ENCODE results near the gene CD47.

Gene CD47

DNA sequence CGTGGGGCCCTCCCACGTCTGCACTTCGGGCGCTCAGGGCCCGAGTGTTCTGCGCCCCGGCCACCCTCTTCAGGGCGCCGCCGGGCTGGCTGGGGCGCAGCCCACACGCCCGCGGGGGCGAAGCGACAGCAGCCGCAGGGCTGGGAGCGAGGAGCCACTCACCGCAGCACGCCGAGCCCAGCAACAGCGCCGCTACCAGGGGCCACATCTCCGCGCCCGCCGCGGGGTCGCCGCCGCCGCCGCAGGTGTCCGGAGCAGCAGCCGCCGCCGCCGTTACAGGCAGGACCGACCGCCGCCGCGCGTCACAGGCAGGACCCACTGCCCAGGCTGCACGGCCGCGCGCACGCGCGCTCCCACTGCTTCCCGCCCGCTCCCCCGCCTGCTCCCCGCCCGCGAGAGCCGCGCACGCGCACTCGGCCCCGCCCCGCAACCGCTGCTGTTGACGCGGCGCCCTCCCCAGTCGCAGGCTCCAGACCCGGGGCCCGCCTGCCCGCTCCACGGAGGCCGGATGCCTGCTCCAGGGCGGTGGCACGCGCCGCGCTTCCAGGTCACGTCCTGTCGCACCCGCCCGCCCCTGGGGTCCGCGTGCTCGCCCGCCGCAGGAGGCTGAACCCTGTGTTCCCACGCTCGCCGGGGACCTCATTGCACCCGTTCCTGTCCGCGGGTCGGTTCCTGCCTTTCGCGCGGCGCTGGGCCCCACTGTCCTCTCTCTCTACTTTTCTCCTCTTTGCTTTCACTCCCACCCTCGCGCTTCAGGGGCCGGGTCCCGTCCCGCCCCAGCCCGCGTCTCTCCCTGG lies at the start of gene CD47:
Gene CD47 (minus strand): TSS at position 331 of the 797 bp plus-strand sequence. CDS start 123 bp downstream, at position 208.
- DNase-seq (ENCODE audit: extremely low read depth in 1 of 2, low read depth in 1 of 2) = peak; percentile 91 to 93

DNA sequence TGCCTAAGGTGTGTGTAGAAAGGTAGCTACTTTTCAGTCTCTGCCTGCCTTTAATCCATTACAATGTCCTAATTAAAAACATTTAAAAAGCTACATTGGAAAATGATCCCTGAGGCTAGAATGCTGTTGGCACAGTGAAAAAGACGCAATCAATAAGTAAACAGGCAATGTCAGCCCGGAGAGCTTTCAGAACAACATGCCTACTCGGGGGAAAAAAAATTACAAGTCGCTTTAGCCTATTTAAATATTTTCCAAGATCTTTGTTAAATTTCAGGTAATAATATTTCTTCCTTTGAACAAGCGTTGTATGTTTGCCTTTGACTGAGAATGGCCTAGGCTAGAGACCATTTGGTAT lies 46.6 kb upstream of the CD47 start:
- no peak for DNase-seq (ENCODE audit: extremely low read depth in 1 of 2, low read depth in 1 of 2)

DNA sequence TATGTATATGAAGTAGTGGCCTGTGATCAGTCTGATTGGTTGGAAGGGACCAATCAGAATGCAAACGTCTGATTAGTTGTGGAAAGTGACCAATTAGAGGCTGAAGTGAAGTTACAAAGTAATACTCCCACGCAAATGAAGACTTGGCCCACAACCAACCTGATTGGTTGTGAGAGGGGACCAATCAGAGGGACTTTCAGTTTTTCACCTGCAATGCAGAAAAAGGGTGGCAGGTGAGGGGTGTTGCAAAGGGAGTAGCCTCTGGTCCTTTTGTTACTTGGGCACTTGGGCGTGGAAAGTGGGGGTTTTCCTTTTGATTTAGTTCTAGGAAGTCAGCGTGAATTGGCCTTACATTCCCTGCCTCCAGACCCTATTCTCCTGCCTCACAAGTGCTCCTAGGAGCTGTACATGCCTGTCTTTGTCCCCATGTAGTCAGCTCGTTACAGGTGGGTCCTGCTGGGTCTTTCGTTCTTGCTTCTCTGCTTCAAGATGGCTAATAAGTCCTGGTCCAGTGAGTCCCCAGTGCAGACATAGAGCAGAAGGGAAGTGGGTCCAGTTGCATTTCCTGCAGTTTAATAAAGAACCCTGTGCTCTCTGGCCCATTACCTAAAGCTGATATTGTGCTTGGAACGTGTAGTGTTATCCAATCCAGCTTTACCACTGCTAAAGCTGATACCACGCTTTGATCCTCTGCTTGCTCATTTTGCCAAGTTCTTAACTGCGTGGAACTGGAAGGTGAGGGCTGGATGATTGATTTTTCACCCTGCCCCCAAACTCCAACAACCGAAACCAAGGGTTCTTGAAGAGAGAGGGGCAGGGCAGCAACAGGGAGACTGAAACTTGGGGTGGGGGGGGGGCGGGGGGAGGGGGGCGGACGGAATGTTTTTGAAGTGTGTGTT lies 46.0 kb upstream of the CD47 start:
- no peak for DNase-seq (ENCODE audit: extremely low read depth in 1 of 2, low read depth in 1 of 2)

- no peak for DNase-seq (ENCODE audit: extremely low read depth in 1 of 2, low read depth in 1 of 2)
These were observed 43.7 kb upstream of the CD47 start for GRCh38 chr3:108134555-108134880.

- DNase-seq (ENCODE audit: extremely low read depth in 1 of 2, low read depth in 1 of 2) = no peak
These were observed 43.2 kb upstream of the CD47 start for GRCh38 chr3:108133858-108134554.

DNA sequence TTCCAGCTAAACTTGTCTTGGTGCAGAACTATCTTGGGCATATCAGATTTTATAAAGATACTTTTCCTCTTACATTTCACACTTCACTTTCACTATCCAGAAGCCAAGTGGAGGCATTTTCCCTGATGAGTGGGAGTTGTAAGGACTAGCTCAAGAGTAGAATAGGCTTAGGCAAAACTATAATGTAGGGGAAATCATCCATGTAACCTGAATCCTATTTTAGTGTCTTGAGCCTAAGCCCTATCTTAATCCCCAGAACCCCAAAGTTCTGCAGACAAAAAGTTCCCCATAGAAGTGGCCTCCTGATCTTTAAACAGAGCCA lies 42.2 kb upstream of the CD47 start:
- no peak for DNase-seq (ENCODE audit: extremely low read depth in 1 of 2, low read depth in 1 of 2)

DNA sequence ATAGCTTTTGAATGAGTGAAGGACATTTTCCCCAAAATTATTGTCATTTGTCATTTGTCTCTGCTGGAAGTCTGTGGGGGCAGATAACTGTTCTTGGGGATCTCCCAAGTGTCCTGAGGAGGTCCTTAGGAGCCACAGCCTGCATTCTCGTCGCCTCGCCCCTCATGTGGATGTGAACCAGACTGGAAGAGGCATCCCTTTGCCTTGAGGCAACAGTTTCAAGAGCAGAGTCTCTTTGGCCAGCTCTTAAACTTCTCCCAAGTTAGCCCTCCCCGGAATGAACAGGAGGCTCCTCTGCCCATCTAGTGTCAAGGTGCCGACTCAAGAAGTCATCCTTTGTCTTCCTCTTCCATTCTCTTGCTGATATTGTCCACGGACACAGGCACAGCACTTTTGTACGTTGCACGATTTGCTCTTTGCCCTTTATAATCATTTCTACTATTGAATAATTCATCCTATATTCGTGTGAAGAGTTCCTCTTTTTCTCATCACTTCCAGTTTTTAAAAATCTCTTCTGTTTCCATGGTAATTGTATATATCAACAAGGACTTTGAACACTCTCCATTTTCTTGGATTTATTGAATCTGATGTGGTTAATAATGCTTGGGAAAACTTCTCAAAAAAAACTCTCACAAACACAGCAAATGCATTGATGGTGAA lies 40.8 kb upstream of the CD47 start:
- DNase-seq (ENCODE audit: extremely low read depth in 1 of 2, low read depth in 1 of 2) = no peak

- no peak for DNase-seq (ENCODE audit: extremely low read depth in 1 of 2, low read depth in 1 of 2)
These were observed 40.1 kb upstream of the CD47 start for GRCh38 chr3:108130701-108131474.

DNA sequence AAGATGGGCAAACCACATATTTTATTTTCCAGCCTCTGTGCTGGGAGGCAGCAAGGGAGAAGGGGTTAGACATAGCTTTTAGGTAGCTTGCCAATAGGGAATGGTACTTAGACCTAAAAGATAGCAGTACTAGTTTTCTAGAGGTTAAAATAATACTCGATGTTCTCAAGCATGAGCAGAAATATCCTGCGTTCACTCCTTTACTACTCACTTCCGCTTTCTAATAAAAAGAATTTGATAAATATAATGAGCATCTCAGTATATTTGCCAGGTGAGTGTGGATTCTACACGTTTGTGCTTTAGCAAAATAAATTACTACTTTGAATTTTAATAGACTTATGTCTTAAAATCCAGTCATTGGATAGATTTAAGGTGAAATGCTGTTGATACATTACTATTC lies 39.4 kb upstream of the CD47 start:
- no peak for DNase-seq (ENCODE audit: extremely low read depth in 1 of 2, low read depth in 1 of 2)

- DNase-seq (ENCODE audit: extremely low read depth in 1 of 2, low read depth in 1 of 2) = peak; percentile 21 to 51
These were observed 36.6 kb upstream of the CD47 start for GRCh38 chr3:108127301-108127988.

DNA sequence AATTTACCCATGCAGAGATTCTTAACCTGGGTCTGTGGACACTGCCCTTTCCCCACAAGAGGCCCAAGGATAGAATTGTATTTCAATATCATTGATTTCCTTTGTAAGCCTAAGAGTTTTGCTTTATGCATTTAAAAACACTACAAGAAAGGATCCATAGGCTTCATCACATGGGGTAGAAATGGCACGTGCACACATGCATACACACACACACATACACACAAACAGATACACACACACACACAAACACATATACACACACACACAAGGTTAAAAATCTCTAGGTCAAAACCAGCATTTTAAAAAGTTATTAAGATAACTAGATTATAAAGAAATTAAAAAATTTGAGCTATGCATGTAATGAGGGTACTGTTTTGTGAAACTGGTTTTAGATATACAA lies 35.5 kb upstream of the CD47 start:
- DNase-seq (ENCODE audit: extremely low read depth in 1 of 2, low read depth in 1 of 2) = no peak

DNA sequence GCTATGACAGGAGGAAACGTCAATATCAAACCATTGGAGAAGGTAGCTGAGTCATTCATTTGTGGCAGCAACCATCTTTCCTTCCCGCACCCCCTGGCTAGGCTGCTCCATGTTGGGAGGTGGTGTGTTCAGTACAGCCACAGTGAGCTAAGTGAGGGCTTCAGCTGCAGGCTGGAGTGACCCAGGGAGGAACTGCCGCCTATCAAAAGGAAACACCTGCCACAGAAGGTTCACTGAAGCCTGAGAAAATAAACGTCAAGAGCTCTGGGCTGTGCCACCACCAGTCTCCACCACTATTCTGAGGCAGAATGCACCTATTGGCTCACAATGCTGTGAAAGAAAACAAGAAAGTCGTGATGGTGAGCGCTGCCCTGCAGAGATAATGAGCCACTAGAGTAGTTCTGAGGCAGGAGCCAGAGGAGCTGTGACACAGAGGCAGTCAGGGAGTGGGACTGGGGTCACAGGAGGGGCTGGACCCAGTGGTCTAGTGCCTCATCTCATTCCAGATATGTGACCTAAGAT lies 34.8 kb upstream of the CD47 start:
- DNase-seq (ENCODE audit: extremely low read depth in 1 of 2, low read depth in 1 of 2) = peak in 1 of 2 donors; percentile 45

DNA sequence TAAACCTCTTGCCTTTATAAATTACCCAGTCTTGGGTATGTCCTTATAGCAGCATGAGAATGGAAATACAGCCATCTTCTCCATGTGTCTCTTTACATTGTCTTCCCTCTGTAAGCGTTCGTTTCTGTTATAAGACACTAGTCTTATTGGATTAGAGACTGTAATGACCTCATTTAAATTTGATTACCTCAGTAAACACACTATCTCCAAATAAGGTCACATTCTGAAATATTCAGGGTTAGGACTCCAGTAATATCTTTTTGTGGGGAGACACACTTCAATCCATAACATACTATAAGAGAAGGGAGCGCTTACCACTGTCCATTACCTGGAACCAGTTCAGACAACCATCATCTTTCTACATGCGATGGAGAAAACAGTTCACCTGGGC lies 34.3 kb upstream of the CD47 start:
- no peak for DNase-seq (ENCODE audit: extremely low read depth in 1 of 2, low read depth in 1 of 2)

DNA sequence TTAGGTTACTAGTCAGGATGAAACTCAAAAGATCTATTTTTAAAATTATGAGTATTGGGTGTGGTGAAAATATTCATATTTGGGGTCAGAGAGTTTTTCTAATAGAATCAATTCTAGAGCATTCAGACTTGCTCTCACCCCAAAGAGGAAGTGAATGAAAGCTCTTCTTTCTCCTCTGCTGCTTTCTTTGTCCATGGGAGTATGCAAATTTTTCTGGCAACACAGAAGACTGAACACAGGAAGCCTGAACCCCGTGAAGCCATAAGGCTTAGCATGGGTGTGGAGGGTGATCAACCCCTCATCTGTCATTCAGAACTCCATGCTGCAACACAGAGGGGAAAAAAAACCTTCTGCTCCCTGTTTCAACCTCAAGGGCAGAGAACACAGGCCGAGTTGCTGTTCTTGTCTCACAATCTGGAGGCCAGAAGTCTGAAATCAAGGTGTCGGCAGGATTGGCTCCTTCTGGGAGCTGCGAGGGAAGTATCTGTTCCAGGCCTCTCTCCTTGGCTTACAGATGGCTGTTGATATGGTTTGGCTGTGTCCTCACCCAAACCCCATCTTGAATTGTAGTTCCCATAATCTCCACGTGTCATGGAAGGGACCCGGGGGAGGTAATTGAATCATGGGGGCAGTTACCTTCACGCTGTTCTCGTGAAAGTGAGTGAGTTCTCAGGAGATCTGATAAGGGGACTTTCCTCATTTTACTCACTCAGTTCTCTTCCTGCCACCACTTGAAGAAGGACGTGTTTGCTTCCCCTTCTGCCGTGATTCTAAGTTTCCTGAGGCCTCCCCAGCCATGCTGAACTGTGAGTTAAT lies 33.7 kb upstream of the CD47 start:
- peak; percentile 45 to 68 for DNase-seq (ENCODE audit: extremely low read depth in 1 of 2, low read depth in 1 of 2)

GRCh38 chr3:108123326-108123725 lies 32.5 kb upstream of the CD47 start:
- DNase-seq (ENCODE audit: extremely low read depth in 1 of 2, low read depth in 1 of 2) = no peak

- no peak for DNase-seq (ENCODE audit: extremely low read depth in 1 of 2, low read depth in 1 of 2)
These were observed 31.4 kb upstream of the CD47 start for GRCh38 chr3:108122276-108122675.

DNA sequence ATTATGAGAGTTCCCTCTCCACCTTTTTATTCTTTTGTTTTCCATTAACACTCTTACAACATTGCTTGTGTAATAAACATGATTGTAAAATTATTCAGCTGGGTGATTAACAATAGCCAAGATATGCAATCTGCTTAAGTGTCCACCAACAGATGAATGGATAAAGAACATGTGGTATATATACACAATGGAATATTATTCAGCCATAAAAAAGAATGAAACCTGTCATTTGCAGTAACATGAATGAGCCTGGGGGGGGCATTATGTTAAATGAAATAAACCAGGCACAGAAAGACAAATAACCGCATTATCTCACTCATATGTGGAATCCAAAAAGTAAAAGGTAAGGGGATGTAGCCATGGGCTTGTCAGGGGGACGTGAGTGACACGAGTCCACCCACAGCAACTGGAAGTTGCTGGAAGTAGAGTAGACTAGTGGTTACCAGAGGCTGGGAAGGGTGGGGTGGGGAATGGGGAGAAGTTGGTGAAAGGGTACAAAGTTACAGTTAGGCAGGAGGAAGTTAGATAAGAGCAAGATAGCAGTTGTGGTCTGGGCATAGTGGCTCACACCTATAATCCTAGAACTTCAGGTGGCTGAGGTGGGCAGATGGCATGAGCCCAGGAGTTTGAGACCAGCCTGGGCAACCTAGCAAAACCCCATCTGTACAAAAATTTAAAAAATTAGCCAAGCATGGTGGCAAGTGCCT lies 28.7 kb upstream of the CD47 start:
- DNase-seq (ENCODE audit: extremely low read depth in 1 of 2, low read depth in 1 of 2) = no peak

All from stimulated activated CD8-positive, alpha-beta memory T cell treated with anti-CD3 and anti-CD28 coated beads, Interleukin-7, amount 100 ng/mL, for 48 hours (primary cell).